Gastrocnemius medialis (tissue), 4 donors: ENCODE data around the gene TTLL9. TPM values are rescaled to one million over a fixed set of nuclear protein-coding genes. Genes with fewer than 3 reads are reported as not detected.
"Not testable (repeated sequence)": the region's sequence is repeated elsewhere in the genome, so short reads cannot be mapped to it uniquely, and the experiment has no call there.

Source experiments
- ATAC-seq, 2 donors: fragments of 150-250 bp; one replicate each; pipeline ENCODE4 v1.9.1; 2016
- DNase-seq, 2 donors: peaks; one replicate each; pipeline ENCODE4 v3.0.0-alpha.2; 2019
- H3K27ac ChIP-seq, 4 donors: fragments of 200-600 bp; sonication (generic); 1 replicate in 1 of 4; 2 replicates in 3 of 4; pipeline ENCODE4 v1.5.1; 2016 to 2018; ENCODE audit warnings: mild to moderate bottlenecking in 2 of 4, moderate library complexity in 1 of 4
- H3K27me3 ChIP-seq, 3 donors: fragments of 200-600 bp; sonication (generic) in 2 of 3; 1 replicate in 1 of 3; 2 replicates in 2 of 3; pipeline versions ENCODE4 v1.5.1 to v1.6.0; 2016 to 2019; ENCODE audit warnings: mild to moderate bottlenecking in 1 of 3, moderate library complexity in 1 of 3
- H3K36me3 ChIP-seq, 2 donors: fragments of 200-600 bp; sonication (generic) in 1 of 2; one replicate each; pipeline ENCODE4 v1.5.1; 2017 to 2018
- H3K4me1 ChIP-seq, 2 donors: fragments of 200-600 bp; sonication (generic) in 1 of 2; one replicate each; pipeline ENCODE4 v1.5.1; 2016 to 2017; ENCODE audit warnings: mild to moderate bottlenecking in 2 of 2
- H3K4me3 ChIP-seq, 4 donors: fragments of 200-600 bp; sonication (generic) in 3 of 4; 1 replicate in 1 of 4; 2 replicates in 3 of 4; pipeline ENCODE4 v1.5.1; 2016 to 2019; ENCODE audit warnings: mild to moderate bottlenecking in 2 of 4
- H3K9me3 ChIP-seq, 3 donors: fragments of 200-600 bp; sonication (generic) in 2 of 3; 1 replicate in 1 of 3; 2 replicates in 2 of 3; pipeline ENCODE4 v1.5.1; 2016 to 2019
- CTCF ChIP-seq, 5 experiments: fragments of 450-650 bp in 3 of 5; fragments of 200-600 bp in 2 of 5; sonication (generic) in 2 of 5; IDR thresholded peaks in 4 of 5; conservative IDR thresholded peaks in 1 of 5; 1 replicate in 4 of 5; 2 replicates in 1 of 5; pipeline ENCODE4 v1.5.1; 2016 to 2019; ENCODE audit warnings: antibody characterized with exemption in 5 of 5, mild to moderate bottlenecking in 3 of 5, moderate library complexity in 3 of 5
- POLR2A ChIP-seq, 2 donors: fragments of 450-650 bp; IDR thresholded peaks; one replicate each; pipeline ENCODE4 v1.6.1; 2017; ENCODE audit warnings: antibody characterized with exemption in 2 of 2, mild to moderate bottlenecking in 2 of 2, moderate library complexity in 2 of 2
- in situ Hi-C, 4 donors: fragments of 200-750 bp; cut with MboI; loops; one replicate each; pipeline versions ENCODE4 v1.15.0 to v1.8.0; 2017; ENCODE audit warnings: low sequenced_read_pairs in 4 of 4
- intact Hi-C: fragments of 100-400 bp; cut with DNase I; formaldehyde crosslinking; loops from one replicate; pipeline ENCODE4 v1.15.1; 2023; ENCODE audit warnings: low total_unique reads
- total RNA-seq, 4 donors: library from RNA; depleted of rRNA; stranded (reverse); fragments of >200 nt; gene quantifications; one replicate each; pipeline versions ENCODE4 v1.1.0 to v1.2.3, GENCODE V29; 2016

Gene TTLL9
- total RNA-seq, 4 donors from 2014 or later: not detected

GRCh38 chr20:31915491-31916280, 45.3 kb downstream of the TTLL9 start:
- intact Hi-C loops: no loop called here

GRCh38 chr20:31916708-31917107, 46.3 kb downstream of the TTLL9 start:
- Histone ChIP-seq H3K4me3 (no peak overlapping the region), H3K27me3 (no peaks in the 10 kb centered on the region), H3K36me3 (no peaks in the 10 kb centered on the region), H3K4me1 (no peaks in the 10 kb centered on the region), H3K27ac (no peak overlapping the region), H3K9me3 (no peaks in the 10 kb centered on the region)
- DNase-seq (no peak), ATAC-seq (no peak)
- no peak for TF ChIP-seq CTCF (IDR thresholded peaks at IDR 0.05 in 4 of 5, conservative IDR thresholded peaks at IDR 0.05 in 1 of 5)
- TF ChIP-seq POLR2A (IDR thresholded peaks at IDR 0.05): no peak
- intact Hi-C loops: no loop called here
- in situ Hi-C loops: no loop called here

More at GRCh38 chr20:31915491-31916280, 45.3 kb downstream of the TTLL9 start:
- H3K4me3 ChIP-seq: no peak overlapping the region
- TF ChIP-seq CTCF (IDR thresholded peaks at IDR 0.05 in 4 of 5, conservative IDR thresholded peaks at IDR 0.05 in 1 of 5) (no peak), POLR2A (IDR thresholded peaks at IDR 0.05) (no peak)
- no peaks in the 10 kb centered on the region for H3K27me3 ChIP-seq
- ATAC-seq: no peak
- no peak for DNase-seq
- no peaks in the 10 kb centered on the region for H3K4me1 ChIP-seq
- H3K36me3 ChIP-seq: no peaks in the 10 kb centered on the region
- H3K27ac ChIP-seq: no peak overlapping the region
- in situ Hi-C loops: no loop called here
- H3K9me3 ChIP-seq: no peaks in the 10 kb centered on the region

GRCh38 chr20:31917962-31918412, 47.6 kb downstream of the TTLL9 start:
- H3K36me3 ChIP-seq, ATAC-seq, H3K4me3 ChIP-seq, H3K4me1 ChIP-seq, H3K27me3 ChIP-seq, intact Hi-C loops, H3K9me3 ChIP-seq, H3K27ac ChIP-seq, in situ Hi-C loops, DNase-seq: not testable (repeated sequence)

GRCh38 chr20:31918466-31919105, 48.2 kb downstream of the TTLL9 start:
- TF ChIP-seq POLR2A (IDR thresholded peaks at IDR 0.05): no peak
- no peak for TF ChIP-seq CTCF (IDR thresholded peaks at IDR 0.05 in 4 of 5, conservative IDR thresholded peaks at IDR 0.05 in 1 of 5)
- Histone ChIP-seq H3K9me3 (no peaks in the 10 kb centered on the region), H3K27ac (no peak overlapping the region), H3K36me3 (no peaks in the 10 kb centered on the region), H3K4me1 (no peaks in the 10 kb centered on the region), H3K27me3 (peaks cover 0 to under 1% (median 0%) of the 10 kb centered on the region in 3 donors), H3K4me3 (no peak overlapping the region)
- in situ Hi-C loops (no loop called here), intact Hi-C loops (no loop called here)
- ATAC-seq (no peak), DNase-seq (no peak)

- no peak overlapping the region for H3K27ac ChIP-seq
- in situ Hi-C loops: no loop called here
- H3K27me3 ChIP-seq: peaks cover 0 to 6% (median 0%) of the 10 kb centered on the region in 3 donors
- no peaks in the 10 kb centered on the region for H3K9me3 ChIP-seq
- H3K4me3 ChIP-seq: no peak overlapping the region
- DNase-seq (no peak), ATAC-seq (no peak)
- H3K4me1 ChIP-seq: no peaks in the 10 kb centered on the region
- TF ChIP-seq POLR2A (IDR thresholded peaks at IDR 0.05): no peak
- TF ChIP-seq CTCF (IDR thresholded peaks at IDR 0.05 in 4 of 5, conservative IDR thresholded peaks at IDR 0.05 in 1 of 5): no peak
- intact Hi-C loops: no loop called here
- H3K36me3 ChIP-seq: no peaks in the 10 kb centered on the region
Measured at GRCh38 chr20:31919410-31920155, 49.1 kb downstream of the TTLL9 start.
